IPS-20b (cell line): ENCODE data around the gene BCKDHA.
"Not testable (repeated sequence)": the region's sequence is repeated elsewhere in the genome, so short reads cannot be mapped to it uniquely, and the experiment has no call there.

Source experiments
- H3K27ac ChIP-seq: one replicate; pipeline ENCODE4 v1.5.1; 2013; ENCODE audit warnings: low read length
- H3K27me3 ChIP-seq: 2 replicates; pipeline ENCODE4 v1.6.1; 2013; ENCODE audit warnings: mild to moderate bottlenecking, low read length, inconsistent platforms; ENCODE audit not compliant: insufficient read depth
- H3K36me3 ChIP-seq: 2 replicates; pipeline ENCODE4 v1.6.1; 2013; ENCODE audit warnings: low read depth, mild to moderate bottlenecking, inconsistent platforms, low read length, moderate library complexity; ENCODE audit not compliant: insufficient read depth
- H3K4me1 ChIP-seq: 2 replicates; pipeline ENCODE4 v1.6.1; 2013; ENCODE audit warnings: mild to moderate bottlenecking, control low read depth, inconsistent platforms, low read length, moderate library complexity; ENCODE audit not compliant: insufficient read depth
- H3K4me3 ChIP-seq: 2 replicates; pipeline ENCODE4 v1.5.1; 2013; ENCODE audit warnings: mild to moderate bottlenecking, low read length, inconsistent platforms
- H3K9ac ChIP-seq: 2 replicates; pipeline ENCODE4 v1.6.1; 2013; ENCODE audit warnings: low read depth, mild to moderate bottlenecking, inconsistent platforms, low read length, moderate library complexity
- H3K9me3 ChIP-seq: 2 replicates; pipeline ENCODE4 v1.6.1; 2013; ENCODE audit warnings: mild to moderate bottlenecking, low read depth, low read length, inconsistent platforms; ENCODE audit not compliant: insufficient read depth

The BCKDHA gene

DNA sequence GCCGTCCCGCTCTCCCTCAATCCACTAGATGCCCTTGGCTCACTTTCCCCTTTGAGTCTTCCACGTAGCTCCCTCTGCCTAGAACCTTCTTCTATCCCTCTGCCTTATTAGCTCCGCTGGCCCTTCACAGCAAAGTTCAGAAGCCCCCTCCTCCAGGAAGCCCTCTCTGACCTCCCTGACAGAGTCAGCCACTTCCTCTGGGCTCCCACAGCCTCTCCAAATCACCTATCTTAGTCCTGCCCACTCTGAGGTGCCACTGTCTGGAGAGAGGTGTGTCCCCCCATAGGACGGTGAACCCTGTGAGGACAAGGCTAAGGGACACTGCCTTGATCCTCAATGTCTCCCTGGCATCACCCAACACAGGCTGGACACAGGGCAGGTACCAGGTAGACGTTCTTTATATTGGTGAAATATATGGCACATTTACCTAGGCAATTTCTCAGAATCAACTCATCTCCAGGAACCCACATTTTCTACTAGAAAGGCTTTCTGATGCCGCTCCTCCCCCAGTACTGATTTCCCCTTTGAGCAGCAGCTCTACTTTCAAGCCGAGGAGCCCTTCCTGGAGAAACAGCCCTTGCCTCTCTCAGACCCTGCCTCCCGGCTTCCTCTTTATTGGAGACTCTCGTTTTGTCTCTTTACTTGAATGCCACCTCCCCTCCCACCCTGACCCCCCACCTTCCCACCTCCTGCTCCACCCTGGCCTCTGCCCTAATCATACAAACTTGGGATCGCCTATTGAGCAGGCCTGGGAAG is 40.5 kb upstream of the BCKDHA start:
- H3K27me3 ChIP-seq: peaks cover 24% of the 10 kb centered on the region
- no peaks in the 10 kb centered on the region for H3K36me3 ChIP-seq
- H3K27ac ChIP-seq: no peak overlapping the region
- no peak overlapping the region for H3K4me3 ChIP-seq
- peaks cover 1% of the 10 kb centered on the region; the same call in 1 of the 2 replicates for H3K4me1 ChIP-seq
- no peaks in the 10 kb centered on the region for H3K9me3 ChIP-seq
- H3K9ac ChIP-seq: no peak overlapping the region

DNA sequence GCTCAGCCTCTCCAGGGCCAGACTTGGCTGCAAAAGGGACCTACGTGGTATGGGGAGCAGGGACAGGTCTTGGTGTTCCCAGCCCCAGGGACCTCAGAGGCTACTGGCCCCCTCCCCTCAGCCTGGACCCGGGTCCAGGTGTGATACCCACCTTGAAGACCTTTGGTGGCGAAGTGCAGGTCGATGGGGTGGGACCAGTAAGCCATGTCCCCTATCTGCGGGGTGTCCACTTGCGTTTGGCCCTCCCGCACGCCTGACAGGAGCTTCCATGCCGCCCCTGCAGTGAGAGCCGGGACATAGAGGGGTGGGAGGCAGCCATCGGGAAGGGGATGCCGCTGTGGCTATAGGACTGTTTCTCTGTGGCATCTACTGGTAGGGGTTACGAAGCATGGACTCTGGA is 39.9 kb upstream of the BCKDHA start:
- Histone ChIP-seq H3K36me3 (no peaks in the 10 kb centered on the region), H3K27me3 (peaks cover 18% of the 10 kb centered on the region), H3K4me1 (no peaks in the 10 kb centered on the region), H3K4me3 (no peak overlapping the region), H3K9me3 (no peaks in the 10 kb centered on the region), H3K27ac (no peak overlapping the region), H3K9ac (no peak overlapping the region)

DNA sequence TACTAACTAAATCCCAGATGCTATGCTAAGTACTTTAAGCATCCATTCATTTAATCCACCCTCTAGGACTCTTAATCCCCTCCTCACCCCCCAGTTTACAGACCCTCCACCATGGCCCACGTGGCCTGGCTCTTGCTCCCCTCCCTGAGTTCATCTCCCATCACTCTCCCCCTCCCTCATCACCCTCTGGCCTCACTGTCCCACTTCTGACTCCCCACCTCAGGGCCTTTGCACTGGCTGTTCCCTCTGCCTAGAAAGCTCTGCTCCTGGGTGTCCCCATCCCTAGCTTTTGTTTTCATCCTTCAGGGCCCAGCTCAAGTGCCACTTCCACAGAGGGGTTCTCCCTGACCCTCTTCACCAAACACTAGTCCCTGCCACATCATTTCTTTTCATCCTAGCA is 37.9 kb upstream of the BCKDHA start:
- no peaks in the 10 kb centered on the region for H3K36me3 ChIP-seq
- no peak overlapping the region for H3K9ac ChIP-seq
- H3K4me3 ChIP-seq: no peak overlapping the region
- no peak overlapping the region for H3K27ac ChIP-seq
- peaks cover 3% of the 10 kb centered on the region; the same call in 1 of the 2 replicates for H3K4me1 ChIP-seq
- no peaks in the 10 kb centered on the region for H3K9me3 ChIP-seq
- 0 out of 2 replicates have a peak, but pooled peaks cover under 1% of the 10 kb centered on the region for H3K27me3 ChIP-seq

DNA sequence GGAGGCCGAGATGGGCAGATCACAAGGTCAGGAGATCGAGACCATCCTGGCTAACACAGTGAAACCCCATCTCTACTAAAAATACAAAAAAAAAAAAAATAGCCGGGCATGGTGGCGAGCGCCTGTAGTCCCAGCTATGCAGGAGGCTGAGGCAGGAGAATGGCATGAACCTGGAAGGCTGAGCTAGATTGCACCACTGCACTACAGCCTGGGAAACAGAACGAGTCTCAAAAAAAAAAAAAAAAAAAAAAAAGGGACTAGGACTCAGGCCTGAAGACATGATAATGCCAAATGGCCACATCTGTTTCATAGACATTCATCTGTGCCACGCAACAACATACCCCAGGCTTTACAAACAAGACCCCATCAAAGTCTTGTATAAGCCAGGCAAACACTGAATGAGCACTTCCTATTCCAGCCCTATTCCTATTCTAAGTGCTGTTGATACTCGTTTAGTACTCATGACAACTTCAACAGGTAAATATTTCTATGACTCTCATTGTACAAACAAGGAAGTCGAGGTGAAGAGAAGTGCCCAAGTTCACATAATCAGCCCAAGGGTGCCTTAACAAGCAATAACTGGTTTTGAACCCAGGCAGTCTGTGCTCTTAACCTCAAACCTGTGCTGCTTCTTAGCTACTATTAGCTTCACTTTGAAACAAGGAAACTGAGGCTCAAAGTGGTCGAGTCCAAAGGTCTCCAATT is 35.3 kb upstream of the BCKDHA start:
- H3K9ac ChIP-seq: no peak overlapping the region
- H3K4me3 ChIP-seq: no peak overlapping the region
- peaks cover 4% of the 10 kb centered on the region; the same call in 1 of the 2 replicates for H3K4me1 ChIP-seq
- no peaks in the 10 kb centered on the region for H3K27me3 ChIP-seq
- no peaks in the 10 kb centered on the region for H3K9me3 ChIP-seq
- no peak overlapping the region for H3K27ac ChIP-seq
- H3K36me3 ChIP-seq: no peaks in the 10 kb centered on the region

DNA sequence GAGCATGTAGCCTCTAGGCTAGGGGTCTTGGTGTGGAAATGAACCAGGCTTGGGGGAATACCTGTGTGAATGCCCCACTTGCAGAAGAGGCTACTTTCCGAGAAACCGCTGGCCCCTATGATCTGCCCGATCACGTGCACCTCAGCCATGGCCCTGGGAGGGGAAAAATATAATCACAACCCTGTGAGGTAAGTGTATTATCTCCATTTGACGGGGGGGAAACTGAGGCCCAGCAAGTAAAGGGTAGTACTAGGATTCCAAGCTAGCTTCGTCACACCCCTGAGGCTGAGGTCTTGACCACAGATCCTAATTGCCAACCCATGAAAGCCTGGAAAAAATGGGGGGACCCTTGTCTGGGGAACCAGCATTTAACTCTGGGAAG is 34.3 kb upstream of the BCKDHA start:
- peaks cover 4% of the 10 kb centered on the region; the same call in 1 of the 2 replicates for H3K4me1 ChIP-seq
- peak overlapping the region; percentile 85; the same call in 1 of the 2 replicates for H3K9ac ChIP-seq
- H3K36me3 ChIP-seq: no peaks in the 10 kb centered on the region
- H3K4me3 ChIP-seq: peak overlapping the region; percentile 82
- H3K9me3 ChIP-seq: no peaks in the 10 kb centered on the region
- H3K27ac ChIP-seq: no peak overlapping the region
- no peaks in the 10 kb centered on the region for H3K27me3 ChIP-seq

DNA sequence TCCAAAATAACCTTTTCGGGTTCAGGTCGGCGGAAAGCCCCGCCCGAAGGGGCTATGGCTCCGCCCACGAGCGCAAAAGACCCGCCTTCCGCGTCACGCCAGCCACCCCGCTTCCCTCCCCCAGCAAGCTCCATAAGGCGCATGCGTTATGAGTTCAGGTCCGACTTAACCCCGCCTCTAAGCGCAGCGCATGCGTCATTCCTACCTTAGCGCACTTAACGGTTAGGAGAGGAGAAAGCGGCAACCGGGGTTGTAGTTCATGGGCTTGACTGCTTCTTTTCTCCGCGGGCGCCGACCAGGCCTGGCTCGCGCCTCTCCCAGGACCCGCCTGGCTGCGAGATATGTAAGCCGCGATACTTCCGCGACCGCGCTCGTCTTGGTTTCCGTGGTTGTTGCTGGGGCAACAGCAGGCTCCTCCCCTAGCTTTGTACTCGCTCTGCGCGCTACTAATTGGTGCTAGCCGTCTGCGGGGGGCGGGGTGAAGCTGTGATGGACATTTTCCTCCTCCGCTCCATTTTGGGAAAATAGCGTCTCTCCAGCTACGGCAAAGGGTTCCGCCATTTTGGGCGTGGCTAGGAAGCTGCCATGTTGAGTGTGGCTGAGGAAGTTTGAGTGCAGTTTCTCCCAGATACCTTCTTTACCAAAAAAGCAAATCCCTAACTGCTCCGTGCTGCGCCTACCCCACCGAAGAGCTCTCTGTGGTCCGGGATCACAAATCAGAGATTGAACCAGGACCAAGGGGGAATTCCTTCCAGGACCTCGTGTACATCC is 33.7 kb upstream of the BCKDHA start, which contains the start of gene B9D2:
Gene B9D2 (minus strand): TSS at position 397 of the 771 bp plus-strand sequence. CDS start 630 bp downstream, outside the sequence.
- Histone ChIP-seq H3K36me3 (no peaks in the 10 kb centered on the region), H3K27me3 (no peaks in the 10 kb centered on the region), H3K27ac (peak within 1 kb of the TSS; percentile 87), H3K9me3 (no peaks in the 10 kb centered on the region), H3K9ac (peak within 1 kb of the TSS; percentile 85), H3K4me3 (peak within 1 kb of the TSS; percentile 82), H3K4me1 (peaks cover 4% of the 10 kb centered on the region; the same call in 1 of the 2 replicates)

DNA sequence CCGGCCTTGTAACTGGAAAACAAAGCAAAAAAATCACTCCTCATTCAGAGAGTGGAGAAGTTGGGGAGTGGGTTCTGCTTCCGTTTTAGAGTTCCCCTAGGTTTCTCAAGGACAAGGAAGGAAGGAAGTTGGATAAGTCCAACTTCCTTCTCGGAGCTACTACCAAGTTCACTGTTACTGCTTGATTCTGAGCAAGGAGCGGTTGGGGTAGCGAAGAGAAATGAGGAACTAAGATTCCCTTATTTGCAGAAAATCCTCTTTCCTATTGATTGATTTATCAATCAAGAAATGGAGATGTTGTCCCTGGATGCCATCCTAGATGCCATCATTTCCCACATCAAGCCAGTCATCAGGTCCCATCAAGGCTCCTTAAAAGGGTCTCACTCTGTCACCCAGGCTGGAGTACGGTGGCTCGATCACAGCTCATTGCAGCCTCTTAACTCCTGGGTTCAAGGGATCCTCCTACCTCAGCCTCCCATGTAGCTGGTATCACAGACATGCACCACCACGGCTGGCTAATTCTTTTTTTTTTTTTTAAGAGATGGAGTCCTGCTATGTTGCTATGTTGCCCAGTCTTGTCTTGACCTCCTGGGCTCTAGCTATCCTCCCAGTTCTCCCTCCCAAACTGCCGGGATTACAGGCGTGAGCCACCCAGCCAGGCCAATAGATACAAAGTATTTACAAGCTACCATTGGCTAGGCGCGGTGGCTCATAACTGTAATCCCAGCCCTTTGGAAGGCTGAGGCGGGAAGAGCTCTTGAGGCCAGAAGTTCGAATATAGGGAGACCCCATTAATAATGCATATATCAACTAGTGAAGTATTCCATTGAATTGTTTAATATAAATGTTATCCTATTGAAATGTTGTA is 32.9 kb upstream of the BCKDHA start:
- Histone ChIP-seq H3K4me3 (peak overlapping the region; percentile 82), H3K36me3 (no peaks in the 10 kb centered on the region), H3K27me3 (no peaks in the 10 kb centered on the region), H3K27ac (peak overlapping the region; percentile 87), H3K4me1 (peaks cover 4% of the 10 kb centered on the region; the same call in 1 of the 2 replicates), H3K9me3 (no peaks in the 10 kb centered on the region), H3K9ac (peak overlapping the region; percentile 85)

DNA sequence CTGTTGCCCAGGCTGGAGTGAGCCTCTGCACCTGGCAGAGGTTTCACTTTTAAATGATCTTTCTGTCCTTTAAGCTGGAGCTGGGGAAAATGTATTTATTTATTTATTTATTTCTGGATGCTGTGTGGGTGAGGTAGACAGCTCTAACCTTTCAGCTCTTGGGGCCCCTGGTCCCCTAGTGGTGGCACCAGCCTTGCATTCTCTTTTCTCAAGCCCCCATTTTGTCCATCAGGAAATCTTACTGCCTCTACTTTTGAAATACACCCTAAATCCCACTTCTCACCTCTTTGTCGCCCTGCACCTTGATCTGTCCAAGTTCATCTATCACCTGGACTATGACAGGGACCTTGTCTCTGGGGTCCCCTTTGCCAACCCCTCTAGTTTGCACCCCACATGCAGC is 31.5 kb upstream of the BCKDHA start:
- Histone ChIP-seq H3K27me3 (no peaks in the 10 kb centered on the region), H3K9ac (no peak overlapping the region), H3K27ac (no peak overlapping the region), H3K4me3 (no peak overlapping the region), H3K36me3 (no peaks in the 10 kb centered on the region), H3K9me3 (no peaks in the 10 kb centered on the region), H3K4me1 (peaks cover 4% of the 10 kb centered on the region; the same call in 1 of the 2 replicates)

DNA sequence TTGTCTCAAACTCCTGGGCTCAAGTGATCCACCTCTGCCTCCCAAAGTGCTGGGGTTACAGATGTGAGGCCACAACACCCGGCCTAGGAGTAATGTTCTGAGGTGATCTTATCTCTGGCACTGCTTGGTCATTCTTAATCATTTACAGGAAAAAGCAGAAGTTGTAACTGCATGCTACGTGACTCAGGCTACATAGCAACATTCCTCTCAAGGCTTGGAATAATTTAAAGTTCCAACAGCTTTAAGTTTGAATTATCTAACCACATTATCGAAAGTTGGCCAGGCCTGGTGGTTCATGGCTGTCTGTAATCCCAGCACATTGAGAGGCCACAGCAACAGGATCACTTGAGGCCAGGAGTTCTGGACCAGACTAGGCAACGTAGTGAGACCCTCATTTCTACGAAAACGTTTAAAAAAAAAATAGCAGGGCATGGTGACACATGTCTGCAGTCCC is 29.7 kb upstream of the BCKDHA start:
- Histone ChIP-seq H3K9ac (no peak overlapping the region), H3K4me1 (peaks cover 4% of the 10 kb centered on the region; the same call in 1 of the 2 replicates), H3K27ac (no peak overlapping the region), H3K4me3 (no peak overlapping the region), H3K36me3 (no peaks in the 10 kb centered on the region), H3K27me3 (no peaks in the 10 kb centered on the region), H3K9me3 (no peaks in the 10 kb centered on the region)

DNA sequence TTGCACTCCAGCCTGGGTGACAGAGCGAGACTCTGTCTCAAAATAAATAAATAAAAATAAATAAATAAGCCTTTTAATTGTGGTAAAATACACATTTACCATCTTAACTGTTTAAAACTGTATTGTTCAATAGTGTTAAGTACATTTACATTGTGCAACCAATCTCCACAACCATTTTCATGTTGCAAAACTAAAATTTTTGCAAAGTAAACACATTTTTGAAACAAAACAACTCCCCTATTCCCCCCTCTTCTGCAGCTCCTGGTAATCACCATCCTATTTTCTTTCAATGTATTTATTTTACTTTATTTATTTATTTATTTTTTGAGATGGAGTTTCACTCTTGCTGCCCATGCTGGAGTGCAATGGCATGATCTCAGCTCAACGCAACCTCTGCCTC is 27.8 kb upstream of the BCKDHA start:
- H3K27me3 ChIP-seq: no peaks in the 10 kb centered on the region
- no peak overlapping the region for H3K9ac ChIP-seq
- H3K9me3 ChIP-seq: no peaks in the 10 kb centered on the region
- H3K27ac ChIP-seq: no peak overlapping the region
- H3K4me3 ChIP-seq: no peak overlapping the region
- peaks cover under 1% of the 10 kb centered on the region; the same call in 1 of the 2 replicates for H3K4me1 ChIP-seq
- H3K36me3 ChIP-seq: no peaks in the 10 kb centered on the region

DNA sequence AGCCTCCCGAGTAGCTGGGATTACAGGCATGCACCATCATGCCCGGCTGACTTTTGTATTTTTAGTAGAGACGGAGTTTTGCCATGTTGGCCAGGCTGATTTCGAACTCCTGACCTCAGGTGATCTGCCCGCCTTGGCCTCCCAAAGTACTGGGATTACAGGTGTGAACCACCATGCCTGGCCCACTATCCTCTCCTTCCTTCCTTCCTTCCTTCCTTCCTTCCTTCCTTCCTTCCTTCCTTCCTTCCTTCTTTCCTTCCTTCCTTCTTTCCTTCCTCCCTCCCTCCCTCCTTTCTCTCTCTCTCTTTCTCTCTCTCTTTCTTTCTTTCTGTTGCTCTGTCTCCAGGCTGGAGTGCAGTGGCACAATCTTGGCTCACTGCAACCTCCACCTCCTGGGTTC is 26.5 kb upstream of the BCKDHA start:
- H3K9ac ChIP-seq, H3K36me3 ChIP-seq, H3K4me3 ChIP-seq, H3K9me3 ChIP-seq, H3K27ac ChIP-seq, H3K4me1 ChIP-seq, H3K27me3 ChIP-seq: not testable (repeated sequence)
